ENCODE data around the gene AGA. TPM values are rescaled to one million over a fixed set of nuclear protein-coding genes. Genes with fewer than 3 reads are reported as not detected.

AGA gene
- total and polyA plus RNA-seq, 10 of the 15 experiments (the other 5 are each of a cell fraction or from before 2014, with no cell fraction given) = 17.1 to 37.6 (median 24.5) TPM

DNA sequence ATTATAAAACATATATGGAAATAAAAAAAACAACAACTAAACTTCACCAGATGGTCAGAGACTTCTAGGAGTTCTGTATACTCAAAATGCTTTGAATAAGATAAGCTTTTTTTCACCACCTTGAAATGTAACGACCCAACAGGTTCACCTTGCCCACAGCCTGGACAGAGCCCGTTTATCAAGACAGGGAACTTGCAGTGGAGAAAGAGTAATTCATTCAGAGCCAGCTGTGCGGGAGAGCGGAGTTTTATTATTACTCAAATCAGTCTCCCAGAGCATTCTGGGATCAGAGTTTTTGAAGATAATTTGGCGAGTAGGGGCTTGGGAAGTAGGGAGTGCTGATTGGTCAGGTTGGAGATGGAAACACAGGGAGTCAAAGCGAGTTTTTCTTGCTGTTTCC is 38.5 kb downstream of the AGA start:
- no peak overlapping the region for H3K27ac ChIP-seq (ENCODE audit: control insufficient read depth, insufficient read depth)
- no peaks in the 10 kb centered on the region for H4K20me1 ChIP-seq (ENCODE audit: control insufficient read depth, insufficient read depth)
- SMC1A ChIA-PET (ENCODE audit: uncharacterized antibody, unreplicated experiment) = interaction anchor here (0.7 to 1.0 kb wide), 2 partner anchors 165 to 278 kb away, joined by 3 read pairs; no protein-coding TSS in a partner anchor
- 38% methylated on average over 6 of the region's 6 CpGs for WGBS (ENCODE audit: insufficient coverage, insufficient replicate concordance, low lambda C conversion rate, missing lambda C conversion rate)
- no peaks in the 10 kb centered on the region for H3K79me2 ChIP-seq (ENCODE audit: control insufficient read depth, insufficient read depth, low read length)
- H3K9me3 ChIP-seq (replicated peaks; ENCODE audit: control insufficient read depth, insufficient read depth, low read length) = no peaks in the 10 kb centered on the region
- FAIRE-seq = no peak
- RAD21 ChIA-PET (ENCODE audit: unreplicated experiment) = no interaction called here
- H3K4me1 ChIP-seq (ENCODE audit: control insufficient read depth, insufficient read depth, low read length) = no peaks in the 10 kb centered on the region
- DNase-seq (ENCODE audit: low read depth, low spot score) = no peak
- CTCF ChIA-PET = interaction anchor here (1.0 kb wide), 1 partner anchor 65 kb away, joined by 4 read pairs; no protein-coding TSS in a partner anchor
- no peak overlapping the region for H3K4me2 ChIP-seq (ENCODE audit: control insufficient read depth, insufficient read depth)
- no peak overlapping the region for H2AFZ ChIP-seq (ENCODE audit: control insufficient read depth, low read depth, low read length)
- no peak overlapping the region for H3K9ac ChIP-seq (ENCODE audit: control insufficient read depth, insufficient read depth, low read length)
- in situ Hi-C loops (cut with MboI) = no loop called here
- no peak overlapping the region for H3K4me3 ChIP-seq
- no peak for TF ChIP-seq CHD2 (IDR thresholded peaks at IDR 0.05; ENCODE audit: borderline replicate concordance, low read depth, low read length)
- no peak for TF ChIP-seq IRF4 (IDR thresholded peaks at IDR 0.05; ENCODE audit: low read depth, low read length)
- TF ChIP-seq RAD21 (IDR thresholded peaks at IDR 0.05; ENCODE audit: insufficient read depth, low read depth, low read length) = no peak
- no peak for TF ChIP-seq NFXL1 (IDR thresholded peaks at IDR 0.05; ENCODE audit: borderline replicate concordance)
- TF ChIP-seq, protein P1, sequence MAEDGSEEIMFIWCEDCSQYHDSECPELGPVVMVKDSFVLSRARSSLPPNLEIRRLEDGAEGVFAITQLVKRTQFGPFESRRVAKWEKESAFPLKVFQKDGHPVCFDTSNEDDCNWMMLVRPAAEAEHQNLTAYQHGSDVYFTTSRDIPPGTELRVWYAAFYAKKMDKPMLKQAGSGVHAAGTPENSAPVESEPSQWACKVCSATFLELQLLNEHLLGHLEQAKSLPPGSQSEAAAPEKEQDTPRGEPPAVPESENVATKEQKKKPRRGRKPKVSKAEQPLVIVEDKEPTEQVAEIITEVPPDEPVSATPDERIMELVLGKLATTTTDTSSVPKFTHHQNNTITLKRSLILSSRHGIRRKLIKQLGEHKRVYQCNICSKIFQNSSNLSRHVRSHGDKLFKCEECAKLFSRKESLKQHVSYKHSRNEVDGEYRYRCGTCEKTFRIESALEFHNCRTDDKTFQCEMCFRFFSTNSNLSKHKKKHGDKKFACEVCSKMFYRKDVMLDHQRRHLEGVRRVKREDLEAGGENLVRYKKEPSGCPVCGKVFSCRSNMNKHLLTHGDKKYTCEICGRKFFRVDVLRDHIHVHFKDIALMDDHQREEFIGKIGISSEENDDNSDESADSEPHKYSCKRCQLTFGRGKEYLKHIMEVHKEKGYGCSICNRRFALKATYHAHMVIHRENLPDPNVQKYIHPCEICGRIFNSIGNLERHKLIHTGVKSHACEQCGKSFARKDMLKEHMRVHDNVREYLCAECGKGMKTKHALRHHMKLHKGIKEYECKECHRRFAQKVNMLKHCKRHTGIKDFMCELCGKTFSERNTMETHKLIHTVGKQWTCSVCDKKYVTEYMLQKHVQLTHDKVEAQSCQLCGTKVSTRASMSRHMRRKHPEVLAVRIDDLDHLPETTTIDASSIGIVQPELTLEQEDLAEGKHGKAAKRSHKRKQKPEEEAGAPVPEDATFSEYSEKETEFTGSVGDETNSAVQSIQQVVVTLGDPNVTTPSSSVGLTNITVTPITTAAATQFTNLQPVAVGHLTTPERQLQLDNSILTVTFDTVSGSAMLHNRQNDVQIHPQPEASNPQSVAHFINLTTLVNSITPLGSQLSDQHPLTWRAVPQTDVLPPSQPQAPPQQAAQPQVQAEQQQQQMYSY (CRISPR knock-in tag; IDR thresholded peaks at IDR 0.05) = no peak
- no peak for TF ChIP-seq FOXM1 (IDR thresholded peaks at IDR 0.05; ENCODE audit: low read depth, low read length)
- no peak for TF ChIP-seq JUNB (IDR thresholded peaks at IDR 0.05)
- no peak for TF ChIP-seq SRF (IDR thresholded peaks at IDR 0.05; ENCODE audit: low read depth in 2 of 2, low read length in 2 of 2)
- TF ChIP-seq BMI1 (IDR thresholded peaks at IDR 0.05; ENCODE audit: borderline replicate concordance) = no peak
- no peak for TF ChIP-seq RUNX3 (IDR thresholded peaks at IDR 0.05; ENCODE audit: low read length)
- TF ChIP-seq, protein P2, sequence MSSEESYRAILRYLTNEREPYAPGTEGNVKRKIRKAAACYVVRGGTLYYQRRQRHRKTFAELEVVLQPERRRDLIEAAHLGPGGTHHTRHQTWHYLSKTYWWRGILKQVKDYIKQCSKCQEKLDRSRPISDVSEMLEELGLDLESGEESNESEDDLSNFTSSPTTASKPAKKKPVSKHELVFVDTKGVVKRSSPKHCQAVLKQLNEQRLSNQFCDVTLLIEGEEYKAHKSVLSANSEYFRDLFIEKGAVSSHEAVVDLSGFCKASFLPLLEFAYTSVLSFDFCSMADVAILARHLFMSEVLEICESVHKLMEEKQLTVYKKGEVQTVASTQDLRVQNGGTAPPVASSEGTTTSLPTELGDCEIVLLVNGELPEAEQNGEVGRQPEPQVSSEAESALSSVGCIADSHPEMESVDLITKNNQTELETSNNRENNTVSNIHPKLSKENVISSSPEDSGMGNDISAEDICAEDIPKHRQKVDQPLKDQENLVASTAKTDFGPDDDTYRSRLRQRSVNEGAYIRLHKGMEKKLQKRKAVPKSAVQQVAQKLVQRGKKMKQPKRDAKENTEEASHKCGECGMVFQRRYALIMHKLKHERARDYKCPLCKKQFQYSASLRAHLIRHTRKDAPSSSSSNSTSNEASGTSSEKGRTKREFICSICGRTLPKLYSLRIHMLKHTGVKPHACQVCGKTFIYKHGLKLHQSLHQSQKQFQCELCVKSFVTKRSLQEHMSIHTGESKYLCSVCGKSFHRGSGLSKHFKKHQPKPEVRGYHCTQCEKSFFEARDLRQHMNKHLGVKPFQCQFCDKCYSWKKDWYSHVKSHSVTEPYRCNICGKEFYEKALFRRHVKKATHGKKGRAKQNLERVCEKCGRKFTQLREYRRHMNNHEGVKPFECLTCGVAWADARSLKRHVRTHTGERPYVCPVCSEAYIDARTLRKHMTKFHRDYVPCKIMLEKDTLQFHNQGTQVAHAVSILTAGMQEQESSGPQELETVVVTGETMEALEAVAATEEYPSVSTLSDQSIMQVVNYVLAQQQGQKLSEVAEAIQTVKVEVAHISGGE (CRISPR knock-in tag; IDR thresholded peaks at IDR 0.05) = no peak
- H3K27me3 ChIP-seq (replicated peaks in 1 of 2; ENCODE audit: control insufficient read depth in 2 of 2, insufficient read depth in 2 of 2, low read length in 1 of 2) = no peaks in the 10 kb centered on the region
- no peak for ATAC-seq
- POLR2A ChIA-PET = no interaction called here
- BruUV-seq (replicated peaks) = no TSS peak
- no peaks in the 10 kb centered on the region for H3K36me3 ChIP-seq (ENCODE audit: control insufficient read depth in 2 of 2, insufficient read depth in 2 of 2, low read length in 1 of 2)
- intact Hi-C loops (cut with micrococcal nuclease; ENCODE audit: unreplicated experiment) = no loop called here
